Eye (tissue), 1 donor: ENCODE results near the gene MIF4GD.

Experiments
- DNase-seq: peaks from one replicate; pipeline ENCODE4 v3.0.0-alpha.2; 2015

The MIF4GD gene

GRCh38 chr17:75231071-75231470, 40.0 kb downstream of the MIF4GD start:
- DNase-seq = no peak

GRCh38 chr17:75228847-75229246, 42.2 kb downstream of the MIF4GD start:
- DNase-seq = no peak

- no peak for DNase-seq
These were observed 42.7 kb downstream of the MIF4GD start for GRCh38 chr17:75228305-75228704.

- no peak for DNase-seq
These were observed 43.3 kb downstream of the MIF4GD start for GRCh38 chr17:75227729-75228128.

- DNase-seq = no peak
These were observed 46.0 kb downstream of the MIF4GD start for GRCh38 chr17:75225016-75225415.

- DNase-seq = no peak
These were observed 51.2 kb downstream of the MIF4GD start for GRCh38 chr17:75219815-75220214.

- no peak for DNase-seq
These were observed 52.9 kb downstream of the MIF4GD start for GRCh38 chr17:75218131-75218530.
